ENCODE measurements around the gene SH3RF3.

DNA sequence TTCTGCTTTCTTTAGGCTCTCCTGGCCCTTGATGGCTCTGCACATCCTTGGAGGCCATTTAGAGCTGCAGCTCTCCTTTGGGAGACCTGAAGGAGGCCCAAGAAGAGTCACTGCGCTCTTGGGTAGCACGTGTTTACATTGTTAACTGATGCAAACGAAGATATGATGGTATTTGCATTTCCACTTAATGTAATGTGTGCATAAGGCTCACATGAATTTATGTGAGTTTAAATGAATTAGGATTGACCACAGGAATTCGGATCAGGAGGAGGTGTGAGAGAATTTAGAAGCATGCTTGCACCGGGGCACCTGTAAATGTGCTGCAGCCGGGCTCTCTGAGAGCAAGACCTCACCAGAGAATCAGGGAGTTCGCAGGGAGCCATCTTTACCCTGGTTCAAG is 7.5 kb downstream of the SH3RF3 start:
- TF ChIP-seq, protein P1, sequence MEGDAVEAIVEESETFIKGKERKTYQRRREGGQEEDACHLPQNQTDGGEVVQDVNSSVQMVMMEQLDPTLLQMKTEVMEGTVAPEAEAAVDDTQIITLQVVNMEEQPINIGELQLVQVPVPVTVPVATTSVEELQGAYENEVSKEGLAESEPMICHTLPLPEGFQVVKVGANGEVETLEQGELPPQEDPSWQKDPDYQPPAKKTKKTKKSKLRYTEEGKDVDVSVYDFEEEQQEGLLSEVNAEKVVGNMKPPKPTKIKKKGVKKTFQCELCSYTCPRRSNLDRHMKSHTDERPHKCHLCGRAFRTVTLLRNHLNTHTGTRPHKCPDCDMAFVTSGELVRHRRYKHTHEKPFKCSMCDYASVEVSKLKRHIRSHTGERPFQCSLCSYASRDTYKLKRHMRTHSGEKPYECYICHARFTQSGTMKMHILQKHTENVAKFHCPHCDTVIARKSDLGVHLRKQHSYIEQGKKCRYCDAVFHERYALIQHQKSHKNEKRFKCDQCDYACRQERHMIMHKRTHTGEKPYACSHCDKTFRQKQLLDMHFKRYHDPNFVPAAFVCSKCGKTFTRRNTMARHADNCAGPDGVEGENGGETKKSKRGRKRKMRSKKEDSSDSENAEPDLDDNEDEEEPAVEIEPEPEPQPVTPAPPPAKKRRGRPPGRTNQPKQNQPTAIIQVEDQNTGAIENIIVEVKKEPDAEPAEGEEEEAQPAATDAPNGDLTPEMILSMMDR (IDR thresholded peaks at IDR 0.05): no peak
- no peak for TF ChIP-seq POLR2A (IDR thresholded peaks at IDR 0.05)
